ENCODE measurements around the gene ZNHIT2. TPM values are rescaled to one million over a fixed set of nuclear protein-coding genes. Genes with fewer than 3 reads are reported as not detected.
A peak's percentile ranks its signal among the peaks of the same experiment; 100 is the strongest.

Gene ZNHIT2
- total and polyA plus RNA-seq, 2 of the 13 experiments (the other 11 are each of a cell fraction or from before 2014, with no cell fraction given) = 1.1 to 6.5 TPM

GRCh38 chr11:65111744-65112545 lies 5.6 kb downstream of the ZNHIT2 start, which contains the start of gene TM7SF2 (continued):
- TF ChIP-seq RBAK (CRISPR knock-in tag; IDR thresholded peaks at IDR 0.05) (no peak), ZNF737 (CRISPR knock-in tag; IDR thresholded peaks at IDR 0.05; ENCODE audit: borderline replicate concordance) (no peak), ZKSCAN5 (CRISPR knock-in tag; IDR thresholded peaks at IDR 0.05) (no peak), MATR3 (CRISPR knock-in tag; IDR thresholded peaks at IDR 0.05) (no peak), ZFP41 (CRISPR knock-in tag; IDR thresholded peaks at IDR 0.05; ENCODE audit: borderline replicate concordance) (no peak), SETDB1 (CRISPR knock-in tag; IDR thresholded peaks at IDR 0.05; ENCODE audit: borderline replicate concordance) (no peak), RARA (CRISPR knock-in tag; IDR thresholded peaks at IDR 0.05) (0 out of 2 replicates have a peak, but pooled peaks have one; percentile 12), MAZ (IDR thresholded peaks at IDR 0.05; ENCODE audit: borderline replicate concordance, low read depth, low read length) (no peak; the same call in 1 of the 2 replicates), MAZ (CRISPR knock-in tag; IDR thresholded peaks at IDR 0.05; ENCODE audit: low read depth) (peak; percentile 67), MIER2 (CRISPR knock-in tag; IDR thresholded peaks at IDR 0.05) (no peak), ZC3H4 (CRISPR knock-in tag; IDR thresholded peaks at IDR 0.05; ENCODE audit: borderline replicate concordance) (0 out of 2 replicates have a peak, but pooled peaks have one; percentile 32), HBP1 (CRISPR knock-in tag; IDR thresholded peaks at IDR 0.05; ENCODE audit: low read depth) (0 out of 2 replicates have a peak, but pooled peaks have one; percentile 51), ZNF766 (CRISPR knock-in tag; IDR thresholded peaks at IDR 0.05; ENCODE audit: borderline replicate concordance) (peak; percentile 77; the same call in 1 of the 2 replicates), BRCA1 (CRISPR knock-in tag; IDR thresholded peaks at IDR 0.05) (no peak), SKI (IDR thresholded peaks at IDR 0.05; ENCODE audit: partially characterized antibody) (no peak), ZFP1 (CRISPR knock-in tag; IDR thresholded peaks at IDR 0.05) (no peak), ZMYM2 (CRISPR knock-in tag; IDR thresholded peaks at IDR 0.05) (peak; percentile 7; the same call in 1 of the 2 replicates), NR2F6 (IDR thresholded peaks at IDR 0.05) (no peak), NR2F6 (CRISPR knock-in tag; IDR thresholded peaks at IDR 0.05) (0 out of 2 replicates have a peak, but pooled peaks have one; percentile 23), POLR2AphosphoS2 (IDR thresholded peaks at IDR 0.05; ENCODE audit: low read depth, low read length) (peak; percentile 79; the same call in 1 of the 2 replicates), GMEB1 (CRISPR knock-in tag; IDR thresholded peaks at IDR 0.05; ENCODE audit: borderline replicate concordance) (0 out of 2 replicates have a peak, but pooled peaks have one; percentile 34), RELA (CRISPR knock-in tag; IDR thresholded peaks at IDR 0.05) (no peak), XRCC5 (optimal IDR thresholded peaks at IDR 0.05; ENCODE audit: low read length) (no peak)
- TF ChIP-seq, protein P1, sequence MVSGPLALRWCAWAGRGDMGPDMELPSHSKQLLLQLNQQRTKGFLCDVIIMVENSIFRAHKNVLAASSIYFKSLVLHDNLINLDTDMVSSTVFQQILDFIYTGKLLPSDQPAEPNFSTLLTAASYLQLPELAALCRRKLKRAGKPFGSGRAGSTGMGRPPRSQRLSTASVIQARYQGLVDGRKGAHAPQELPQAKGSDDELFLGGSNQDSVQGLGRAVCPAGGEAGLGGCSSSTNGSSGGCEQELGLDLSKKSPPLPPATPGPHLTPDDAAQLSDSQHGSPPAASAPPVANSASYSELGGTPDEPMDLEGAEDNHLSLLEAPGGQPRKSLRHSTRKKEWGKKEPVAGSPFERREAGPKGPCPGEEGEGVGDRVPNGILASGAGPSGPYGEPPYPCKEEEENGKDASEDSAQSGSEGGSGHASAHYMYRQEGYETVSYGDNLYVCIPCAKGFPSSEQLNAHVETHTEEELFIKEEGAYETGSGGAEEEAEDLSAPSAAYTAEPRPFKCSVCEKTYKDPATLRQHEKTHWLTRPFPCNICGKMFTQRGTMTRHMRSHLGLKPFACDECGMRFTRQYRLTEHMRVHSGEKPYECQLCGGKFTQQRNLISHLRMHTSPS (CRISPR knock-in tag; IDR thresholded peaks at IDR 0.05; ENCODE audit: low read depth) = no peak
